NCI-H82 treated with DMSO at 0.1 percent for 48 hours (cell line): Measurements from ENCODE around the gene HFM1.

ENCODE experiments used
- DNase-seq: peaks from one replicate; lab custom pipeline; 2025; ENCODE audit not compliant: unreplicated experiment; lab: John Stamatoyannopoulos, UW

The HFM1 gene

DNA sequence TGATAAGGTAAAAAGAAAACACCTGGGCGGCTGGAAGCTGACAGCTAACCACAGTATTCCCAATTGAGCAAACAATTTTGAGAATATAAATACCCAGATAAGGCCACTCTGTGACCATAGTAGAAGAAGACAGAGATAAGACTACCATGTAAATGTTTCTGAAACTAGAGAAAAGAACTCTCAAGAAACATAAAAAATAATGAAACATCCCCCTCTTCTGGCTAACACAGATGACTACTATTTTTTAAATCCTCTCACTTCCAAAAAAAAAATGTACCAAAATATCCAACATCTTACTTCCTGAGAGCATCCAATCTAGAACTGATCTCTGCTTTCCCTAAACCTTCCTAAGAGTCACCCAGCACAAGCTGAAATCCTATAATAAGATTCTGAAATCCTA is 125.9 kb downstream of the HFM1 start:
- peak; percentile 99 for DNase-seq

DNA sequence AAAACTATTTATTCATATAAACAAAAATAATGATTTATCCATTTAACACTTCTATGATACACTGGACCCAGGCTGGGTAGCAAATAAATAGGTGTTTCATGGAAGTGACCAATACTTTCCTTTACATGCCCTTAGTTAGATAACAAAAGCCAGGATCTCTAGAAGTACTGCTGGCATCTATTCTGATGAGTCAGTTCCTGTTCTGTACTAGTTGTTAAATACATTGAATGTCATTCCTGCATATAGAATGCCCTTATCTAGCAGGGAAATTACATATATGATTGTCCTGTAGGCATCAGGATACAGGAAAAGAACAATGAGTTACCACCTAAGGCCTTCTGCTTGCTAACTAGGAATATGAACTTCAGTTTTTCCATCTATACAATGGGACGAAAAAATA is 130.8 kb downstream of the HFM1 start:
- no peak for DNase-seq

DNA sequence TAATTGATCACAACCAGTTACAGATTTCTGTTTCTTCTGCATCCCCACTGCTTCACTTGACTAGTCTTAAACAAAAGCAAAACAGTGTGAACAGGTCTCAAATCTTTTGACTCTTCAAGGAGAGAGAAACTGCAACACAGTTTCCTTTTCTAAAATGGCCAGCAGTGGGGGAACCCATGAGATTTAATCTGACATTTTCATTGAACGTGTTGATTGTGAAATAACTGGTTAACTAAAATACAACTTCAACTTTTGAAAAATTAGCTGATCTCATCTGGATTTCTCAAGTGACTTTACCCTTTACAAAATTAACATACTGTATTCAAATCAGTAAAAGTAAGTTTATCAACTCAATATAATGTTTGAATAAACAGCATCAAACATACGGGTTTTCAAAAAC is 143.0 kb downstream of the HFM1 start:
- no peak for DNase-seq

DNA sequence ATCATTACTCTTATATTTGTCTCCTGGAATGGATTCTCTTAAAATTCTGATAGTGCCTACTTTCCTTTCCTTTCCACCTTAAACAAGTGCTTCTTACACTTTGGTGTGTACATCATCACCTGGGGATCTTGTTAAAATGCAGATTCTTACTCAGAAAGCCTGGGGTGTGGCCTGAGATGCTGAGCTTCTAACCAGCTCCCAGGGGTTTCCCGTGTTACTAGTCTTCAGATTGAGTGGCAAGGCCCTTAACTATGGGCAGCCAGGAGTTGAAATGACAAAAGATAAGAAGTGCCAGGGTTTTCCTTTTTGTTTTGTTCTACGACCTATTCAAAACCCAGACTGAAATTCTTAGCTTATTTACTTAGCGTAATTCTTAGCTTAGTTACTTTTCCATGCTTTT is 159.2 kb downstream of the HFM1 start:
- no peak for DNase-seq

- DNase-seq: no peak
Observed at GRCh38 chr1:91244737-91245136, 159.9 kb downstream of the HFM1 start.

DNA sequence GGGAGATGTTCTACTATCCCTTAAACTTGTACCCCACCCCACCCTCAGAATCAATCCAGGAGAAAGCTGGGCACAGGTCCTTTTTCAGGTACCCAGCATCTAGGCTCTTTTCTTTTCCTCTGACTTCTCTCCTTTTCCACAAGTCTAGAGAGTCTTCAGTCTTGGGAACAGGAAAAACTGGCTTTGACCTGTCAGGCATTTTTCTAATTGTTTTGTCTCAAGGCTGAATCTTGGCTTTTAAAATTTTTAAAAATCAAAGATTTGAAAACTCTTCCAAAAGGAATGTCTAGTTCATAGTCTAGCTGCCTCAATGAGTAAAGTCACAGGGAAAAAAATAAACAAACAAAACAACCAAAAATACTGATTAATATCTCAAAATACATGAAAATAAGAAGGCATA is 161.5 kb downstream of the HFM1 start:
- no peak for DNase-seq

GRCh38 chr1:91234181-91234580 is 170.5 kb downstream of the HFM1 start:
- no peak for DNase-seq

- DNase-seq: no peak
Observed at GRCh38 chr1:91226741-91227140, 177.9 kb downstream of the HFM1 start.

DNA sequence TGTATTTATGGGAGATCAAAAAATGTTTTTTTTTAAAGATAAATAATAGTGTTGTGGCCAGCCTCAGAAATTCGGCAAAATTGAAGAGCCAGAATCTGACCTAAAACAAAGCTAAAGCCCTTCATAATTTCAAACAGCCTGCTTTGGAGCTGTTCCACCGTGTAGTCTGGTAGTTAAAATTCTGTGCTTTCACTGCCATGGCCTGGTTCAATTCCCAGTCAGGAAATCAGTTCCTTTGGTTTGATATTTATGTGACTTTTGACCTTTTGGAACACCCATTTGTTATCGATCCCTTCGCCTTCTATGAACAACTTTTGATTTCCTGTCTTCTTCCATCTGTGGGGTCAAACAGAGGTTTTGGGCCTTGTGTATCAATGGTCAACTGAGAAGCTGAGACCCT is 179.8 kb downstream of the HFM1 start:
- no peak for DNase-seq

GRCh38 chr1:91221017-91221416 is 183.6 kb downstream of the HFM1 start:
- no peak for DNase-seq

DNA sequence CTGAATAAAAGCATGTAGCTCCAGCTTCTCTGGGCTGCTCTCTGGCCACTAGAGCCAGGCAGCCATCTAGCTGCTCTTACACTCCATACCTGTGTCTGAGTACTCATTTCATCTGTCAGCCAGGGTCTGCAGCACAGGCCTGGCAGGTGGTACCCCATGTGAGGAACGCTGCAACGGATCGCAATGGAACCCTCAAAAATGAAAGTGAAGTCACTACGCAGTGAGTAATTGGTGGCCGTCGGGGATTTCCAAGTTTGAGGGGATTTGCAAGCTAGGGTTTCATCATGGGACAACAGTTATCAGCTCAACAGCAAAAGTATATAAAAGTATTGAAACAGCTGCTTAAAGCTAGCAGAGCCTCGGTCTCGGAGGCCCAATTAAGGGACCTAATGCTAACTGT is 186.7 kb downstream of the HFM1 start:
- no peak for DNase-seq
